GM12874 (cell line): Measurements from ENCODE around the gene RNASE7.

Experiments
- CTCF ChIP-seq: IDR thresholded peaks from 2 replicates; pipeline ENCODE4 v1.5.1; 2011; ENCODE audit warnings: low read depth, mild to moderate bottlenecking, control low read depth, low read length, moderate library complexity; ENCODE audit not compliant: insufficient read depth

RNASE7 gene

GRCh38 chr14:21049271-21049673 lies 7.1 kb downstream of the RNASE7 start:
- TF ChIP-seq CTCF: no peak

GRCh38 chr14:21050597-21050996 lies 8.4 kb downstream of the RNASE7 start:
- no peak for TF ChIP-seq CTCF

GRCh38 chr14:21053184-21054122 lies 11.3 kb downstream of the RNASE7 start:
- no peak for TF ChIP-seq CTCF

- no peak for TF ChIP-seq CTCF
Measured at GRCh38 chr14:21054123-21054767, 12.1 kb downstream of the RNASE7 start.

DNA sequence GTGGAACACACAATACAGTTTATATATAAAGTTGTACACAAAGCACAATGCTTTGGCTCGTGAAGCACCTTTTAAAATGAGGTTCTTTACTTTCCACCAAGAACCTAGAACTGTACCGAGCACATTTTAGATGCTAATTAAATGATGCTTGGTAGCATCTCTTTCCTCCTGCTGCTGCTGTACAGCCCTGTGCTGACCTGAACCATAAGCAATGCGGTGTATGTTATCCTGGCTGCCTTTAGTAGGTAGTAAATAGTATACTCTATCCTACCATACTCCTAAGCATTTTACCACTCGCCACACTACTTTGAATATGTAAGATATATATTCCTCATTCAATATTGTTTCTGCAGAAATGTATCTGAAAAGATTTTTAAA lies 12.6 kb downstream of the RNASE7 start:
- TF ChIP-seq CTCF: no peak

- TF ChIP-seq CTCF: no peak
Measured at GRCh38 chr14:21055432-21056117, 13.4 kb downstream of the RNASE7 start.

- TF ChIP-seq CTCF: no peak
Measured at GRCh38 chr14:21056520-21057163, 14.5 kb downstream of the RNASE7 start.
